GM18498 (cell line): Measurements from ENCODE around the gene SPATS2L.

Experiments
- ATAC-seq: cut with Tn5 transposase; IDR thresholded peaks from one replicate; pipeline ENCODE4 v1.9.1; 2021; ENCODE audit warnings: mild to moderate bottlenecking, moderate library complexity; ENCODE audit not compliant: unreplicated experiment

Gene SPATS2L

GRCh38 chr2:200405599-200406298 lies 99.3 kb downstream of the SPATS2L start:
- ATAC-seq = no peak

GRCh38 chr2:200406379-200406778 lies 99.9 kb downstream of the SPATS2L start:
- peak; percentile 77 for ATAC-seq

- no peak for ATAC-seq
Measured at GRCh38 chr2:200408428-200409316, 102.2 kb downstream of the SPATS2L start.

- ATAC-seq = no peak
Measured at GRCh38 chr2:200411831-200412230, 105.3 kb downstream of the SPATS2L start.

GRCh38 chr2:200414367-200414766 lies 107.9 kb downstream of the SPATS2L start:
- ATAC-seq = no peak

GRCh38 chr2:200415455-200415854 lies 109.0 kb downstream of the SPATS2L start:
- ATAC-seq = no peak

GRCh38 chr2:200416878-200417277 lies 110.4 kb downstream of the SPATS2L start:
- no peak for ATAC-seq

GRCh38 chr2:200417366-200417765 lies 110.9 kb downstream of the SPATS2L start:
- no peak for ATAC-seq

GRCh38 chr2:200418399-200418798 lies 111.9 kb downstream of the SPATS2L start:
- ATAC-seq = no peak

- ATAC-seq = no peak
Measured at GRCh38 chr2:200419325-200419724, 112.8 kb downstream of the SPATS2L start.

GRCh38 chr2:200421270-200421669 lies 114.8 kb downstream of the SPATS2L start:
- no peak for ATAC-seq

GRCh38 chr2:200422071-200422470 lies 115.6 kb downstream of the SPATS2L start:
- ATAC-seq = no peak

GRCh38 chr2:200422532-200423261 lies 116.2 kb downstream of the SPATS2L start:
- ATAC-seq = no peak

GRCh38 chr2:200423541-200423940 lies 117.0 kb downstream of the SPATS2L start:
- ATAC-seq = no peak

GRCh38 chr2:200425026-200425821 lies 118.7 kb downstream of the SPATS2L start:
- no peak for ATAC-seq

GRCh38 chr2:200426754-200427153 lies 120.3 kb downstream of the SPATS2L start:
- no peak for ATAC-seq

- ATAC-seq = peak; percentile 83
Measured at GRCh38 chr2:200428961-200429665, 122.6 kb downstream of the SPATS2L start.

- no peak for ATAC-seq
Measured at GRCh38 chr2:200430017-200430416, 123.5 kb downstream of the SPATS2L start.

- ATAC-seq = no peak
Measured at GRCh38 chr2:200431996-200432705, 125.7 kb downstream of the SPATS2L start.
